Measurements from ENCODE around the gene NPAS3. TPM values are rescaled to one million over a fixed set of nuclear protein-coding genes. Genes with fewer than 3 reads are reported as not detected.

Gene NPAS3
- total RNA-seq, 4 donors from 2014 or later = 0.13 to 1.1 (median 0.47) TPM; not detected in 1

DNA sequence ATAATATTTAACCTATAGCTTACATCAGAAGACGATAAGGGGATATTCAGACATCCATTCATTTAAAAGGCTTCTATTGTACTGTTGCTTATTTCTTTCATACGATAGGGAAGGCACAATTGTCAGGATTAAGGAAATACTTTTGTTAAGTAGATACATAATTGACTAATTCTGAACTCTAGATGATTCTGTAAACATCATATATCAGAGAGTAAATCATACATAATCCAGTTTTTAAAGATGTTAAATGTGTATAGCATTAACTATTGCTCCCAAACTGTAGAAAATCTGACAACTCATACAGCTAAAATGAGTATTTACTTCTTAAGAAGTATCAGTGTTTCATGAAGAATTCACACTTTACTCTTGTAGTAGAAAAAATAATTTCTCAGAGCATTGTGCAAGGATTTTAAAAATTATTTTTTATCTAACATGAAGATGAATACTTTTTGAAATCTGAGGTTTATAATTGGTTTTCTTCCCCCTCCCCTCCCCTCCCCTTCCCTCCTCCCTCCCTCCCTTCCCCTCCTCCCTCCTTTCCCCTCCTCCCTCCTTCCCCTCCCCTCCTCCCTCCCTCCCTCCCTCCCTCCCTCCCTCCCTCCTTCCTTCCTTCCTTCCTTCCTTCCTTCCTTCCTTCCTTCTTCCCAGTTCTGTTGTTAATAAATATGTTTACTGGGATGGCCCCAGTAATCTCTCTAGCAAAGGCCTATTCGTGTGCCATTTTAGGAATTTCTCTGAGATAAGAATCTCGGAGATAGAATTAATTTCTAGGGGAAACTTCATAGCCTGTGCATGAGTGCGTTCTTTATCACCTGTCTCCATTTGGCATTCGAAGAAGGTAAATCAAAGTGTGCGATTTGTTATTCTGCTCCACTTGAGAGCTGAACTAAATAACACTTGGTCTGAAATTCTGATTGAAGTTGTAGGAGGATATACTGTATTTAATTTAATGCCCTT is 2.3 kb downstream of the NPAS3 start:
- H3K27me3 ChIP-seq = peaks cover 0 to 40% (median 3%) of the 10 kb centered on the region in 4 donors
- no peaks in the 10 kb centered on the region for H3K9me3 ChIP-seq
- H3K4me1 ChIP-seq = peaks cover 0 to 25% (median 3%) of the 10 kb centered on the region in 3 donors
- intact Hi-C loops (cut with DNase I) = no loop called here
- peak overlapping the region in 1 of 4 donors; percentile 91 for H3K27ac ChIP-seq
- TF ChIP-seq, protein P1, sequence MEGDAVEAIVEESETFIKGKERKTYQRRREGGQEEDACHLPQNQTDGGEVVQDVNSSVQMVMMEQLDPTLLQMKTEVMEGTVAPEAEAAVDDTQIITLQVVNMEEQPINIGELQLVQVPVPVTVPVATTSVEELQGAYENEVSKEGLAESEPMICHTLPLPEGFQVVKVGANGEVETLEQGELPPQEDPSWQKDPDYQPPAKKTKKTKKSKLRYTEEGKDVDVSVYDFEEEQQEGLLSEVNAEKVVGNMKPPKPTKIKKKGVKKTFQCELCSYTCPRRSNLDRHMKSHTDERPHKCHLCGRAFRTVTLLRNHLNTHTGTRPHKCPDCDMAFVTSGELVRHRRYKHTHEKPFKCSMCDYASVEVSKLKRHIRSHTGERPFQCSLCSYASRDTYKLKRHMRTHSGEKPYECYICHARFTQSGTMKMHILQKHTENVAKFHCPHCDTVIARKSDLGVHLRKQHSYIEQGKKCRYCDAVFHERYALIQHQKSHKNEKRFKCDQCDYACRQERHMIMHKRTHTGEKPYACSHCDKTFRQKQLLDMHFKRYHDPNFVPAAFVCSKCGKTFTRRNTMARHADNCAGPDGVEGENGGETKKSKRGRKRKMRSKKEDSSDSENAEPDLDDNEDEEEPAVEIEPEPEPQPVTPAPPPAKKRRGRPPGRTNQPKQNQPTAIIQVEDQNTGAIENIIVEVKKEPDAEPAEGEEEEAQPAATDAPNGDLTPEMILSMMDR (IDR thresholded peaks at IDR 0.05) = no peak
- no peak for TF ChIP-seq POLR2A (IDR thresholded peaks at IDR 0.05)
- H3K36me3 ChIP-seq = no peaks in the 10 kb centered on the region
- peak overlapping the region in 2 of 4 donors; percentile 67 to 81 for H3K4me3 ChIP-seq
- no peak for DNase-seq
- 76 to 77% methylated on average over 7 of the region's 7 CpGs for WGBS, 2 donors

GRCh38 chr14:32941668-32942065 is 3.0 kb downstream of the NPAS3 start:
- TF ChIP-seq POLR2A (IDR thresholded peaks at IDR 0.05) = no peak
- TF ChIP-seq, protein P1 (IDR thresholded peaks at IDR 0.05) = no peak
- Histone ChIP-seq H3K9me3 (no peaks in the 10 kb centered on the region), H3K4me1 (peaks cover 0 to 25% (median 3%) of the 10 kb centered on the region in 3 donors), H3K4me3 (no peak overlapping the region), H3K36me3 (no peaks in the 10 kb centered on the region), H3K27ac (no peak overlapping the region), H3K27me3 (peaks cover 0 to 33% (median 3%) of the 10 kb centered on the region in 4 donors)
- DNase-seq = no peak
- intact Hi-C loops (cut with DNase I) = no loop called here
- 71 to 87% methylated on average over 2 of the region's 2 CpGs for WGBS, 2 donors

DNA sequence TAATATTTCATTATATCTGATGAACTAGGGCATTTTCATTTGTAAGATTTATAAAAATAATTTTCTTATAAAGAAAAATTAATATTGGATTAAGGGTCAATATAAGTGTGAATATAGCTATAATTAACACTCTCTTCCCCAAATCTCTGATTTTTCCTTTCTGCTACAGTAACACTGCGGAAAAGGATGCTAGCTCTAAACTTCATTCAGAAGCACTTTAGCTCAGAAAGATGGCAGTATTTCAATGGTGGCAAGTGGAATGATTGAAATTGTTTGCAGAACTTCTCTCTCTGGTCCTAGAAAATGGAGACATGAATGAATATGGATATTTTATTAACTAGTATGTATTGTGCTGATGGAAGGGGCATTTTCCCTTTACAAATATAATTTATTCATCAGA is 8.4 kb downstream of the NPAS3 start:
- no peak for TF ChIP-seq POLR2A (IDR thresholded peaks at IDR 0.05)
- intact Hi-C loops (cut with DNase I) = no loop called here
- 91 to 96% methylated on average over 1 of the region's 1 CpG for WGBS, 2 donors
- Histone ChIP-seq H3K27ac (no peak overlapping the region), H3K36me3 (no peaks in the 10 kb centered on the region), H3K9me3 (no peaks in the 10 kb centered on the region), H3K27me3 (no peaks in the 10 kb centered on the region), H3K4me3 (no peak overlapping the region), H3K4me1 (no peaks in the 10 kb centered on the region)
- DNase-seq = no peak

DNA sequence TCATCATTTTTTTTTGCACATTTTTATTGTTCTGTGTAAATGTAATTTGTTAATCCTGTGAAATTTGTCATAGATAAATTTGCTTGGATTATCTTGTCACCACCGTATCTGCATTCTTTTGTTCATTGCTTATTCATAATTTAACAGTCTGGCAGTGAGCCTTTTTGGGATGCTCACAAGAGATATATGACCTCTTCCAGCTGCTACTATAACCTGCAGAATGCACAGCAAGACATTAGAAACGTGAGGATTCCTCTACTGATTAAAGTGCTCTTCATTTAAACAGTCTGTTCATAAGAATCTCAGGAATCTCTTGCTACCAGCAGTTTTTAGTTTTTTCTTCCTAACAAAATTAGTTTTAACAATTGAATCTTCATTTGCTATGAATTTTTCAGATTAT is 9.1 kb downstream of the NPAS3 start:
- intact Hi-C loops (cut with DNase I) = no loop called here
- H3K9me3 ChIP-seq = no peaks in the 10 kb centered on the region

GRCh38 chr14:32950584-32950983 is 11.9 kb downstream of the NPAS3 start:
- no peak overlapping the region for H3K27ac ChIP-seq
- WGBS, 2 donors = 77 to 78% methylated on average over 2 of the region's 2 CpGs
- intact Hi-C loops (cut with DNase I) = no loop called here
- no peaks in the 10 kb centered on the region for H3K27me3 ChIP-seq
- no peaks in the 10 kb centered on the region for H3K36me3 ChIP-seq
- H3K9me3 ChIP-seq = no peaks in the 10 kb centered on the region
- H3K4me1 ChIP-seq = no peaks in the 10 kb centered on the region
- H3K4me3 ChIP-seq = no peak overlapping the region
- TF ChIP-seq, protein P1 (IDR thresholded peaks at IDR 0.05) = no peak
- TF ChIP-seq POLR2A (IDR thresholded peaks at IDR 0.05) = no peak
- no peak for DNase-seq

More for the DNA sequence above, 9.1 kb downstream of the NPAS3 start:
- DNase-seq = no peak
- 16 to 22% methylated on average over 2 of the region's 2 CpGs for WGBS, 2 donors
- TF ChIP-seq, protein P1 (IDR thresholded peaks at IDR 0.05) = no peak
- no peak for TF ChIP-seq POLR2A (IDR thresholded peaks at IDR 0.05)
- H3K36me3 ChIP-seq = no peaks in the 10 kb centered on the region
- no peak overlapping the region for H3K4me3 ChIP-seq
- no peak overlapping the region for H3K27ac ChIP-seq
- no peaks in the 10 kb centered on the region for H3K27me3 ChIP-seq
- no peaks in the 10 kb centered on the region for H3K4me1 ChIP-seq
